GM23248 (cell line): ENCODE data around the gene ARMC7. TPM values are rescaled to one million over a fixed set of nuclear protein-coding genes. Genes with fewer than 3 reads are reported as not detected.
"Not testable (repeated sequence)": the region's sequence is repeated elsewhere in the genome, so short reads cannot be mapped to it uniquely, and the experiment has no call there.

Experiments
- DNase-seq: peaks from one replicate; pipeline ENCODE4 v3.0.0-alpha.2; 2015
- H2AFZ ChIP-seq: fragments of 200-600 bp; sonication (generic); 2 replicates; pipeline ENCODE4 v1.6.1; 2016; ENCODE audit warnings: antibody characterized with exemption
- H3F3A ChIP-seq: fragments of 200-600 bp; sonication (generic); 2 replicates; pipeline ENCODE4 v1.6.1; 2016; ENCODE audit warnings: mild to moderate bottlenecking, antibody characterized with exemption, mixed run types; ENCODE audit not compliant: insufficient read depth
- H3K27ac ChIP-seq: fragments of 200-600 bp; sonication (generic); 2 replicates; pipeline ENCODE4 v1.5.1; 2016; ENCODE audit warnings: mild to moderate bottlenecking
- H3K27me3 ChIP-seq: fragments of 200-600 bp; sonication (generic); replicated peaks from 2 replicates; pipeline ENCODE4 v1.6.1; 2016; ENCODE audit warnings: mild to moderate bottlenecking; ENCODE audit not compliant: insufficient read depth
- H3K36me3 ChIP-seq: fragments of 200-600 bp; sonication (generic); 2 replicates; pipeline ENCODE4 v1.6.1; 2016; ENCODE audit warnings: low read depth, mild to moderate bottlenecking
- H3K4me1 ChIP-seq: fragments of 200-600 bp; sonication (generic); 2 replicates; pipeline ENCODE4 v1.6.1; 2016; ENCODE audit warnings: mild to moderate bottlenecking; ENCODE audit not compliant: insufficient read depth
- H3K4me2 ChIP-seq: fragments of 200-600 bp; sonication (generic); one replicate; pipeline ENCODE4 v1.6.1; 2016; ENCODE audit warnings: mild to moderate bottlenecking; ENCODE audit not compliant: unreplicated experiment
- H3K4me3 ChIP-seq: fragments of 200-600 bp; sonication (generic); 2 replicates; pipeline ENCODE4 v1.5.1; 2016; ENCODE audit warnings: mild to moderate bottlenecking
- H3K79me2 ChIP-seq: fragments of 200-600 bp; sonication (generic); 2 replicates; pipeline ENCODE4 v1.6.1; 2016; ENCODE audit warnings: mild to moderate bottlenecking; ENCODE audit not compliant: insufficient read depth
- H3K9ac ChIP-seq: fragments of 200-600 bp; sonication (generic); 2 replicates; pipeline ENCODE4 v1.6.1; 2016; ENCODE audit warnings: mild to moderate bottlenecking
- H3K9me2 ChIP-seq: fragments of 200-600 bp; sonication (generic); 2 replicates; pipeline ENCODE4 v1.6.1; 2016; ENCODE audit warnings: mixed run types, mild to moderate bottlenecking, moderate library complexity; ENCODE audit not compliant: insufficient read depth
- H3K9me3 ChIP-seq: fragments of 200-600 bp; sonication (generic); one replicate; pipeline ENCODE4 v1.6.1; 2017; ENCODE audit warnings: low read depth
- H4K20me1 ChIP-seq: fragments of 200-600 bp; sonication (generic); 2 replicates; pipeline ENCODE4 v1.6.0; 2016; ENCODE audit not compliant: insufficient read depth
- EZH2 ChIP-seq: fragments of 200-600 bp; sonication (generic); IDR thresholded peaks from 2 replicates; pipeline ENCODE4 v1.6.1; 2018; ENCODE audit warnings: antibody characterized with exemption, mild to moderate bottlenecking; ENCODE audit not compliant: insufficient read depth, poor library complexity, severe bottlenecking
- EZH2phosphoT487 ChIP-seq: fragments of 200-600 bp; sonication (generic); IDR thresholded peaks from 2 replicates; pipeline ENCODE4 v1.6.1; 2018; ENCODE audit warnings: antibody characterized with exemption, moderate library complexity, mild to moderate bottlenecking, low read depth; ENCODE audit not compliant: insufficient read depth
- WGBS, 2 experiments: methylation state at CpG; one replicate each; pipeline ENCODE4 v1.1.6; 2015 to 2017; ENCODE audit warnings: low lambda C conversion rate in 2 of 2, low coverage in 1 of 2; ENCODE audit errors: missing lambda C conversion rate in 2 of 2; 5-methylcytosine and 5-hydroxymethylcytosine counted together
- in situ Hi-C: fragments of 300-500 bp; cut with MboI; formaldehyde crosslinking; loops from 2 replicates; pipeline ENCODE4 v1.15.0; 2020
- polyA plus RNA-seq: library from polyadenylated mRNA; unstranded; fragments of >200 nt; fragmentation: Nextera tagmentation; extraction: Ambion mirVana; gene quantifications from 2 replicates; pipeline ENCODE4 v1.2.1, GENCODE V29; 2016
- total RNA-seq: library from RNA; depleted of rRNA; stranded (reverse); fragments of >200 nt; shearing (Covaris generic); gene quantifications from 2 replicates; pipeline ENCODE4 v1.2.3, GENCODE V29; 2014

ARMC7 gene
- total and polyA plus RNA-seq, 2 experiments from 2014 or later, result 1.3 to 9.8 TPM

- no peaks in the 10 kb centered on the region for H3K27me3 ChIP-seq
- H3K4me3 ChIP-seq, result no peak overlapping the region
- no peaks in the 10 kb centered on the region for H3K9me2 ChIP-seq
- H3K27ac ChIP-seq, result no peak overlapping the region
- H3K4me2 ChIP-seq, result no peak overlapping the region
- peaks cover 27% of the 10 kb centered on the region for H3F3A ChIP-seq
- H3K9me3 ChIP-seq, result no peaks in the 10 kb centered on the region
- H2AFZ ChIP-seq, result no peak overlapping the region
- in situ Hi-C loops, result no loop called here
- H3K36me3 ChIP-seq, result peaks cover 2% of the 10 kb centered on the region; the same call in 1 of the 2 replicates
- TF ChIP-seq EZH2phosphoT487 (no peak), EZH2 (no peak)
- H3K79me2 ChIP-seq, result peaks cover 20% of the 10 kb centered on the region; the same call in 1 of the 2 replicates
- no peak for DNase-seq
- H3K9ac ChIP-seq, result no peak overlapping the region
- H3K4me1 ChIP-seq, result no peaks in the 10 kb centered on the region
- WGBS, 2 experiments, result 97 to 100% methylated on average over 3 of the region's 3 CpGs
- no peaks in the 10 kb centered on the region for H4K20me1 ChIP-seq
Observed at GRCh38 chr17:75133001-75133400, 23.2 kb downstream of the ARMC7 start.

GRCh38 chr17:75133607-75134347, 24.0 kb downstream of the ARMC7 start:
- H3K4me3 ChIP-seq, H3K4me2 ChIP-seq, H3K9ac ChIP-seq, H3K27me3 ChIP-seq, H4K20me1 ChIP-seq, H3K36me3 ChIP-seq, H2AFZ ChIP-seq, DNase-seq, H3K9me2 ChIP-seq, H3K27ac ChIP-seq, H3K4me1 ChIP-seq, in situ Hi-C loops, H3K9me3 ChIP-seq: not testable (repeated sequence)
- WGBS, 2 experiments, result 83 to 85% methylated on average over 14 of the region's 14 CpGs
- Histone ChIP-seq H3K79me2 (peaks cover 20% of the 10 kb centered on the region; the same call in 1 of the 2 replicates), H3F3A (peaks cover 27% of the 10 kb centered on the region)

DNA sequence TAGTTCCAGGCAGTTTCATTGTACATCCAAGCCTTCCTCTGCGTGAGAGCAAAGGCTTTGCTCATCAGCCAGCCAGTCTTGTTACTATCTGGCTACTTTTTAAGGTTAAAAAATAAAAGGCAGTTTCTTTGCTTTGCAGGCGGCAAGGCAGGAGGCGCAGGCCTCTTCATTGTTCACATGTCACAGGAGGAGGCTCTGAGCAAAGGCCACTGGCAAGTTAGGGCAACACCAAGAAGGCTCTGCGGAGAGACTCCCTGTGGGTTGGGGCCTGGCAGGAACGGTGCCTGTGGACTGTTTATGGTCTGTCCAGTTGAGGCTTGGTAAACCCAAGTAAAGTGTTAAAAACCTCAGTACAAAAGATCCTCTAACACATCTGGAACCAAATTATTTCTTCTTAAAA, 25.7 kb downstream of the ARMC7 start:
- Histone ChIP-seq H3K36me3 (peaks cover 15% of the 10 kb centered on the region), H2AFZ (no peak overlapping the region), H3F3A (peaks cover 27% of the 10 kb centered on the region), H3K9ac (no peak overlapping the region), H3K9me2 (no peaks in the 10 kb centered on the region), H3K27ac (no peak overlapping the region), H4K20me1 (no peaks in the 10 kb centered on the region), H3K27me3 (no peaks in the 10 kb centered on the region), H3K9me3 (no peaks in the 10 kb centered on the region), H3K4me1 (no peaks in the 10 kb centered on the region), H3K79me2 (peaks cover 19% of the 10 kb centered on the region), H3K4me3 (no peak overlapping the region), H3K4me2 (no peak overlapping the region)
- WGBS, 2 experiments, result 95 to 97% methylated on average over 5 of the region's 5 CpGs
- in situ Hi-C loops, result no loop called here
- DNase-seq, result no peak
- no peak for TF ChIP-seq EZH2phosphoT487
- TF ChIP-seq EZH2, result no peak

GRCh38 chr17:75135946-75136345, 26.2 kb downstream of the ARMC7 start:
- Histone ChIP-seq H4K20me1 (no peaks in the 10 kb centered on the region), H3K27ac (no peak overlapping the region), H3K4me1 (no peaks in the 10 kb centered on the region), H3K9ac (no peak overlapping the region), H3K27me3 (no peaks in the 10 kb centered on the region), H3K4me3 (no peak overlapping the region), H2AFZ (no peak overlapping the region), H3F3A (peaks cover 27% of the 10 kb centered on the region), H3K9me3 (no peaks in the 10 kb centered on the region), H3K4me2 (no peak overlapping the region), H3K79me2 (peaks cover 15% of the 10 kb centered on the region), H3K9me2 (no peaks in the 10 kb centered on the region), H3K36me3 (peaks cover 20% of the 10 kb centered on the region)
- TF ChIP-seq EZH2phosphoT487 (no peak), EZH2 (no peak)
- DNase-seq, result no peak
- in situ Hi-C loops, result no loop called here
- 92 to 93% methylated on average over 8 of the region's 8 CpGs for WGBS, 2 experiments

- H2AFZ ChIP-seq, H3K9me2 ChIP-seq, H3K4me3 ChIP-seq, DNase-seq, H3K4me2 ChIP-seq, in situ Hi-C loops, H3K9ac ChIP-seq, H3K4me1 ChIP-seq, H3K27me3 ChIP-seq, H3K27ac ChIP-seq, H3K9me3 ChIP-seq, H3K79me2 ChIP-seq, H4K20me1 ChIP-seq: not testable (repeated sequence)
- WGBS, 2 experiments, result 93 to 97% methylated on average over 8 to 9 of the region's 9 CpGs
- Histone ChIP-seq H3F3A (peaks cover 21% of the 10 kb centered on the region; the same call in 1 of the 2 replicates), H3K36me3 (peaks cover 25% of the 10 kb centered on the region)
Observed at GRCh38 chr17:75137762-75138161, 28.0 kb downstream of the ARMC7 start.
